GM12878 (cell line): ENCODE measurements around the gene PSMC6. TPM values are rescaled to one million over a fixed set of nuclear protein-coding genes. Genes with fewer than 3 reads are reported as not detected.
A peak's percentile ranks its signal among the peaks of the same experiment; 100 is the strongest.

ENCODE experiments used
- CHD4 ChIP-seq: fragments of 200-600 bp; sonication (generic); IDR thresholded peaks from 2 replicates; pipeline ENCODE4 v1.6.1; 2016; ENCODE audit warnings: mild to moderate bottlenecking
- CREB1 ChIP-seq: IDR thresholded peaks from 2 replicates; pipeline ENCODE4 v1.6.1; 2012; ENCODE audit warnings: low read depth, mild to moderate bottlenecking, inconsistent platforms
- EZH2 ChIP-seq: IDR thresholded peaks from 2 replicates; pipeline ENCODE4 v1.6.1; 2012; ENCODE audit warnings: low read depth, mild to moderate bottlenecking, control low read depth, inconsistent platforms, low read length, borderline replicate concordance; ENCODE audit not compliant: control insufficient read depth
- MAX ChIP-seq: IDR thresholded peaks from 2 replicates; pipeline ENCODE4 v1.6.1; 2012; ENCODE audit warnings: low read depth, low read length, improper control_type of control experiment
- MXI1 ChIP-seq: fragments of 150-350 bp; IDR thresholded peaks from 2 replicates; pipeline ENCODE4 v1.6.1; 2011; ENCODE audit warnings: low read depth, mild to moderate bottlenecking, inconsistent platforms, low read length, improper control_type of control experiment
- MYC ChIP-seq: IDR thresholded peaks from 2 replicates; pipeline ENCODE4 v1.6.1; 2011; ENCODE audit warnings: mild to moderate bottlenecking, low read length, moderate library complexity, inconsistent platforms; ENCODE audit not compliant: insufficient read depth, insufficient replicate concordance, insufficient read length, severe bottlenecking
- NFYB ChIP-seq: IDR thresholded peaks from 2 replicates; pipeline ENCODE4 v1.6.1; 2011; ENCODE audit warnings: low read depth, mild to moderate bottlenecking, low read length, improper control_type of control experiment, moderate library complexity; ENCODE audit not compliant: insufficient read depth
- POLR2A ChIP-seq: IDR thresholded peaks from 2 replicates; pipeline ENCODE4 v1.6.1; 2011; ENCODE audit warnings: low read depth, mild to moderate bottlenecking, low read length
- SMARCA5 ChIP-seq: fragments of 450-650 bp; IDR thresholded peaks from 2 replicates; pipeline ENCODE4 v1.6.1; 2017; ENCODE audit warnings: mild to moderate bottlenecking
- YY1 ChIP-seq: IDR thresholded peaks from 2 replicates; pipeline ENCODE4 v1.6.1; 2011; ENCODE audit warnings: low read depth, mild to moderate bottlenecking, low read length
- ZNF217 ChIP-seq: fragments of 450-650 bp; IDR thresholded peaks from 2 replicates; pipeline ENCODE4 v1.6.1; 2017; ENCODE audit warnings: antibody characterized with exemption, mild to moderate bottlenecking
- ZNF687 ChIP-seq: fragments of 450-650 bp; IDR thresholded peaks from 2 replicates; pipeline ENCODE4 v1.6.1; 2017; ENCODE audit warnings: mild to moderate bottlenecking, moderate library complexity
- polyA plus RNA-seq, 11 experiments: library from polyadenylated mRNA; depleted of rRNA in 4 of 11; unstranded in 6 of 11; stranded (reverse) in 5 of 11; fragments of >200 nt; fragmentation: Nextera tagmentation in 4 of 11; fragmentation: Illumina TruSeq in 1 of 11; extraction: Ambion mirVana in 4 of 11; extraction: Trizol in 1 of 11; gene quantifications; 1 replicate in 1 of 11; 2 replicates in 10 of 11; pipeline versions ENCODE4 v1.2.1 to v1.2.3, GENCODE V29; 2011 to 2016; ENCODE audit warnings: inconsistent platforms in 2 of 11, missing spikeins in 2 of 11, low read depth in 1 of 11
- total RNA-seq, 4 experiments: library from RNA; depleted of rRNA in 3 of 4; stranded (reverse); fragments of >200 nt in 3 of 4; fragmentation: Illumina TruSeq in 1 of 4; extraction: Trizol in 1 of 4; gene quantifications; 2 replicates each; pipeline versions ENCODE4 v1.2.1 to v1.2.3, GENCODE V29; 2013 to 2021
- TF ChIP-seq, protein P1 (sequence below): fragments of 450-650 bp; IDR thresholded peaks from 2 replicates; pipeline ENCODE4 v1.6.1; 2017; ENCODE audit warnings: mild to moderate bottlenecking
- TF ChIP-seq, protein P2 (sequence below): IDR thresholded peaks from 2 replicates; pipeline ENCODE4 v1.6.1; 2012; ENCODE audit warnings: low read length, inconsistent platforms

Gene PSMC6
- total and polyA plus RNA-seq, 10 of the 15 experiments (the other 5 are each of a cell fraction or from before 2014, with no cell fraction given): 71.4 to 192 (median 153) TPM

- TF ChIP-seq CHD4: no peak
- peak; percentile 68; the same call in 1 of the 2 replicates for TF ChIP-seq SMARCA5
- TF ChIP-seq, protein P1, sequence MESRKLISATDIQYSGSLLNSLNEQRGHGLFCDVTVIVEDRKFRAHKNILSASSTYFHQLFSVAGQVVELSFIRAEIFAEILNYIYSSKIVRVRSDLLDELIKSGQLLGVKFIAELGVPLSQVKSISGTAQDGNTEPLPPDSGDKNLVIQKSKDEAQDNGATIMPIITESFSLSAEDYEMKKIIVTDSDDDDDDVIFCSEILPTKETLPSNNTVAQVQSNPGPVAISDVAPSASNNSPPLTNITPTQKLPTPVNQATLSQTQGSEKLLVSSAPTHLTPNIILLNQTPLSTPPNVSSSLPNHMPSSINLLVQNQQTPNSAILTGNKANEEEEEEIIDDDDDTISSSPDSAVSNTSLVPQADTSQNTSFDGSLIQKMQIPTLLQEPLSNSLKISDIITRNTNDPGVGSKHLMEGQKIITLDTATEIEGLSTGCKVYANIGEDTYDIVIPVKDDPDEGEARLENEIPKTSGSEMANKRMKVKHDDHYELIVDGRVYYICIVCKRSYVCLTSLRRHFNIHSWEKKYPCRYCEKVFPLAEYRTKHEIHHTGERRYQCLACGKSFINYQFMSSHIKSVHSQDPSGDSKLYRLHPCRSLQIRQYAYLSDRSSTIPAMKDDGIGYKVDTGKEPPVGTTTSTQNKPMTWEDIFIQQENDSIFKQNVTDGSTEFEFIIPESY: no peak
- TF ChIP-seq POLR2A: peak; percentile 73; the same call in 1 of the 2 replicates
- TF ChIP-seq MYC: no peak
- TF ChIP-seq ZNF217: 0 out of 2 replicates have a peak, but pooled peaks have one; percentile 26
- 0 out of 2 replicates have a peak, but pooled peaks have one; percentile 13 for TF ChIP-seq NFYB
- peak; percentile 41 for TF ChIP-seq CREB1
- TF ChIP-seq MXI1: peak; percentile 82
- TF ChIP-seq EZH2: no peak
- TF ChIP-seq YY1: peak; percentile 52; the same call in 1 of the 2 replicates
- TF ChIP-seq MAX: 0 out of 2 replicates have a peak, but pooled peaks have one; percentile 26
- TF ChIP-seq, protein P2, sequence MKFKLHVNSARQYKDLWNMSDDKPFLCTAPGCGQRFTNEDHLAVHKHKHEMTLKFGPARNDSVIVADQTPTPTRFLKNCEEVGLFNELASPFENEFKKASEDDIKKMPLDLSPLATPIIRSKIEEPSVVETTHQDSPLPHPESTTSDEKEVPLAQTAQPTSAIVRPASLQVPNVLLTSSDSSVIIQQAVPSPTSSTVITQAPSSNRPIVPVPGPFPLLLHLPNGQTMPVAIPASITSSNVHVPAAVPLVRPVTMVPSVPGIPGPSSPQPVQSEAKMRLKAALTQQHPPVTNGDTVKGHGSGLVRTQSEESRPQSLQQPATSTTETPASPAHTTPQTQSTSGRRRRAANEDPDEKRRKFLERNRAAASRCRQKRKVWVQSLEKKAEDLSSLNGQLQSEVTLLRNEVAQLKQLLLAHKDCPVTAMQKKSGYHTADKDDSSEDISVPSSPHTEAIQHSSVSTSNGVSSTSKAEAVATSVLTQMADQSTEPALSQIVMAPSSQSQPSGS: no peak
- TF ChIP-seq ZNF687: peak; percentile 63
Observed at GRCh38 chr14:52695481-52696091, 11.4 kb upstream of the PSMC6 start, which contains the start of gene ERO1A (continued).
